Ovary (tissue), 9 donors: ENCODE data around the gene PARN. TPM values are rescaled to one million over a fixed set of nuclear protein-coding genes. Genes with fewer than 3 reads are reported as not detected.

Experiments used
- DNase-seq, 5 donors: peaks; one replicate each; pipeline ENCODE4 v3.0.0-alpha.2; 2019 to 2020
- H3K27ac ChIP-seq, 2 donors: fragments of 200-600 bp; one replicate each; pipeline versions ENCODE4 v1.5.1 to v1.8.0; 2019 to 2022
- H3K27me3 ChIP-seq: fragments of 200-600 bp; one replicate; pipeline ENCODE4 v1.8.0; 2022
- H3K36me3 ChIP-seq: fragments of 200-600 bp; sonication (generic); one replicate; pipeline ENCODE4 v1.5.1; 2019
- H3K4me1 ChIP-seq: one replicate; pipeline ENCODE4 v1.8.1; 2013; ENCODE audit warnings: mild to moderate bottlenecking, moderate library complexity; ENCODE audit not compliant: insufficient read depth
- H3K4me3 ChIP-seq: fragments of 200-600 bp; sonication (generic); one replicate; pipeline ENCODE4 v1.5.1; 2017
- H3K9me3 ChIP-seq, 2 donors: fragments of 200-600 bp in 1 of 2; sonication (generic) in 1 of 2; one replicate each; pipeline versions ENCODE4 v1.5.1 to v1.8.1; 2013 to 2019; ENCODE audit warnings: mild to moderate bottlenecking in 1 of 2, moderate library complexity in 1 of 2
- CTCF ChIP-seq, 3 donors: fragments of 450-650 bp in 2 of 3; fragments of 200-600 bp in 1 of 3; IDR thresholded peaks; one replicate each; pipeline versions ENCODE4 v1.5.1 to v1.8.0; 2016 to 2022; ENCODE audit warnings: antibody characterized with exemption in 3 of 3, mild to moderate bottlenecking in 1 of 3
- EP300 ChIP-seq: sonication (generic); formaldehyde crosslinking; IDR thresholded peaks from one replicate; pipeline ENCODE4 v1.6.1; 2017; ENCODE audit warnings: antibody characterized with exemption
- POLR2A ChIP-seq: fragments of 450-650 bp; IDR thresholded peaks from one replicate; pipeline ENCODE4 v1.6.1; 2017; ENCODE audit warnings: antibody characterized with exemption, mild to moderate bottlenecking, moderate library complexity
- WGBS, 3 donors: extraction: QIAGEN DNeasy Blood & Tissue Kit in 1 of 3; methylation state at CpG; one replicate each; pipeline versions ENCODE4 v1.1.5 to v1.1.7; 2013 to 2017; 5-methylcytosine and 5-hydroxymethylcytosine counted together
- intact Hi-C, 4 donors: fragments of 100-400 bp; cut with DNase I; formaldehyde crosslinking; loops; one replicate each; pipeline versions ENCODE4 v1.11.0 to v1.15.1; 2022 to 2023
- polyA plus RNA-seq, 2 donors: library from polyadenylated mRNA; stranded (reverse); fragments of 200-250 nt in 1 of 2; fragments of 350-450 nt in 1 of 2; fragmentation: Illumina TruSeq in 1 of 2; extraction: RNeasy Lipid Tissue Mini Kit (QIAGEN cat#74804) in 1 of 2; gene quantifications; one replicate each; pipeline ENCODE4 v1.2.3, GENCODE V29; 2013 to 2014
- total RNA-seq, 7 donors: library from RNA; depleted of rRNA in 2 of 7; stranded (reverse); fragments of >200 nt in 2 of 7; fragmentation: NEBNext Ultra II Directional in 3 of 7; extraction: Animal tissue kit (Norgen Biotek cat#: 25700) in 3 of 7; gene quantifications; one replicate each; pipeline versions ENCODE4 v1.1.0 to v1.2.4, GENCODE V29; 2016 to 2023
- donor health status: DM: no; HTN: no; CAD: no; lungs with moderate emphysema.
- donor health status: DM: no; HTN: no; CAD: no.
- donor health status: Bipolar disorder and iron deficiency.
- donor health status: DM: yes; HTN: yes; CAD: no.
- donor health status: DM: no; HTN: no; CAD: no.
- donor health status: DM: yes; HTN: yes; CAD: no.

PARN gene
- total and polyA plus RNA-seq, 9 donors: 19.5 to 42.0 (median 29.0) TPM

GRCh38 chr16:14510939-14511799 lies 118.9 kb downstream of the PARN start:
- no peak for DNase-seq
- H3K4me3 ChIP-seq: no peak overlapping the region
- no peaks in the 10 kb centered on the region for H3K36me3 ChIP-seq
- no peaks in the 10 kb centered on the region for H3K27me3 ChIP-seq
- no peaks in the 10 kb centered on the region for H3K9me3 ChIP-seq
- peaks cover 18% of the 10 kb centered on the region for H3K4me1 ChIP-seq
- H3K27ac ChIP-seq: peak overlapping the region in 1 of 2 donors; percentile 59
- TF ChIP-seq CTCF (IDR thresholded peaks at IDR 0.05) (no peak), EP300 (no peak), POLR2A (no peak)
- intact Hi-C loops: no loop called here
- 58 to 60% (median 59%) methylated on average over 6 of the region's 6 CpGs for WGBS, 3 donors

DNA sequence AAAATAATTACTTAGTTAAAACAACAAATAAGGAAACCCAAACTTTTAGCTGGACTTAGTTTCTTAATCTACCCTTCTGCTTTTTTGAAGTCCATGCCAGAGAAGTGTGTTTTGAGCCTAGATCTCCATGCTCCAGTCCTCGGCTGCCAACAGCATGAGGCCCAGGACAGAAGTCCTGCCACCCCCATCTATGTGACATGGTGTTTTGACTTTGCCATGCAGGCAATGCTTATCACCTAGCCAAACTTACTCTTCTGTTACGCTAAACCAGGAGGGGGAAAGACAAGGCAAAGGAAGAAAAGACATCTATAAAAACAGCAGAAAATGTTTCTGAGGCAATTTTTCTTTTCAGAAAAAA lies 119.5 kb downstream of the PARN start:
- whole genome bisulfite sequencing, 3 donors: 45 to 60% (median 49%) methylated on average over 2 of the region's 2 CpGs
- Histone ChIP-seq H3K27ac (peak overlapping the region in 1 of 2 donors; percentile 59), H3K9me3 (no peaks in the 10 kb centered on the region), H3K4me1 (peaks cover 18% of the 10 kb centered on the region), H3K4me3 (no peak overlapping the region), H3K36me3 (no peaks in the 10 kb centered on the region), H3K27me3 (no peaks in the 10 kb centered on the region)
- no peak for DNase-seq
- TF ChIP-seq POLR2A (no peak), CTCF (IDR thresholded peaks at IDR 0.05) (no peak), EP300 (no peak)
- intact Hi-C loops: no loop called here

GRCh38 chr16:14509675-14510132 lies 120.4 kb downstream of the PARN start:
- TF ChIP-seq CTCF (IDR thresholded peaks at IDR 0.05) (no peak), EP300 (no peak), POLR2A (no peak)
- Histone ChIP-seq H3K4me3 (no peak overlapping the region), H3K9me3 (no peaks in the 10 kb centered on the region), H3K36me3 (no peaks in the 10 kb centered on the region), H3K27me3 (no peaks in the 10 kb centered on the region), H3K4me1 (peaks cover 18% of the 10 kb centered on the region), H3K27ac (peak overlapping the region in 1 of 2 donors; percentile 59)
- DNase-seq: no peak
- intact Hi-C loops: no loop called here
- WGBS, 3 donors: 18 to 34% (median 19%) methylated on average over 4 of the region's 4 CpGs

DNA sequence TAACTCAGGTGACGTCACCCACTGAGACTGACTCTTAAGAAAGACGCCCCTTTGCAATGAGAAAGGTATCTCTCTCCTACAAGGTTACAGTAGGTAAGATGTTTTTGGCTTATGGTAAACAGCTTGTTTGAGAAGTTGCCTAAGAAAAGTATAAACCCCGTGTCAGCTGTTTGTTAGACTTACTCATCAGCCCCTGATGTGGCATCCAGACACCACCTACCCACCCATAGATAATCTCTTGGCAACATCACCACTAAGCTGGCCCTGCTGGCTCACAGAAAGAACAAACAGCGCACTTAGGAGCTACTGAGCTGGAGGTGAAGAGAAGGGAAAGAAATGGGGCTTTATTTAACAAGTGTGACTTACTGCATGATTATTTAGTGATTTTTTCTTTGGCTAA lies 121.0 kb downstream of the PARN start:
- no peak overlapping the region for H3K4me3 ChIP-seq
- DNase-seq: no peak
- H3K36me3 ChIP-seq: no peaks in the 10 kb centered on the region
- H3K27me3 ChIP-seq: no peaks in the 10 kb centered on the region
- 69 to 77% (median 75%) methylated on average over 4 of the region's 4 CpGs for WGBS, 3 donors
- TF ChIP-seq EP300 (no peak), POLR2A (no peak), CTCF (IDR thresholded peaks at IDR 0.05) (no peak)
- H3K9me3 ChIP-seq: no peaks in the 10 kb centered on the region
- H3K4me1 ChIP-seq: peaks cover 18% of the 10 kb centered on the region
- intact Hi-C loops: no loop called here
- peak overlapping the region in 1 of 2 donors; percentile 59 for H3K27ac ChIP-seq
